HEK293T (cell line): ENCODE data around the gene RBP5.

Source experiments
- ARNT ChIP-seq: fragments of 450-650 bp; IDR thresholded peaks from 2 replicates; pipeline ENCODE4 v1.6.1; 2017; ENCODE audit warnings: mild to moderate bottlenecking
- BHLHE40 ChIP-seq: fragments of 450-650 bp; IDR thresholded peaks from 2 replicates; pipeline ENCODE4 v1.6.1; 2016; ENCODE audit warnings: mild to moderate bottlenecking, moderate library complexity, borderline replicate concordance
- CTBP1 ChIP-seq: fragments of 450-650 bp; IDR thresholded peaks from 2 replicates; pipeline ENCODE4 v1.6.1; 2016; ENCODE audit warnings: borderline replicate concordance
- ELF4 ChIP-seq: fragments of 450-650 bp; IDR thresholded peaks from 2 replicates; pipeline ENCODE4 v1.6.1; 2017; ENCODE audit warnings: antibody characterized with exemption
- FOXA1 ChIP-seq: fragments of 450-650 bp; IDR thresholded peaks from 2 replicates; pipeline ENCODE4 v1.6.1; 2016; ENCODE audit warnings: mild to moderate bottlenecking
- FOXK2 ChIP-seq: fragments of 450-650 bp; IDR thresholded peaks from 2 replicates; pipeline ENCODE4 v1.6.1; 2016; ENCODE audit warnings: mild to moderate bottlenecking
- FOXM1 ChIP-seq: fragments of 450-650 bp; IDR thresholded peaks from 2 replicates; pipeline ENCODE4 v1.6.1; 2017; ENCODE audit warnings: mild to moderate bottlenecking, borderline replicate concordance
- HDGF ChIP-seq: fragments of 450-650 bp; IDR thresholded peaks from 2 replicates; pipeline ENCODE4 v1.6.1; 2017; ENCODE audit warnings: antibody characterized with exemption, borderline replicate concordance
- LEF1 ChIP-seq: fragments of 450-650 bp; IDR thresholded peaks from 2 replicates; pipeline ENCODE4 v1.6.1; 2017; ENCODE audit warnings: mild to moderate bottlenecking, borderline replicate concordance
- NFRKB ChIP-seq: fragments of 450-650 bp; IDR thresholded peaks from 2 replicates; pipeline ENCODE4 v1.6.1; 2016; ENCODE audit warnings: mild to moderate bottlenecking, moderate library complexity
- SP1 ChIP-seq: fragments of 450-650 bp; IDR thresholded peaks from 2 replicates; pipeline ENCODE4 v1.6.1; 2017
- SUZ12 ChIP-seq: fragments of 450-650 bp; IDR thresholded peaks from 2 replicates; pipeline ENCODE4 v1.6.1; 2016; ENCODE audit warnings: mild to moderate bottlenecking
- TARDBP ChIP-seq: fragments of 450-650 bp; IDR thresholded peaks from 2 replicates; pipeline ENCODE4 v1.6.1; 2016
- ZNF384 ChIP-seq: fragments of 450-650 bp; IDR thresholded peaks from 2 replicates; pipeline ENCODE4 v1.6.1; 2016

DNA sequence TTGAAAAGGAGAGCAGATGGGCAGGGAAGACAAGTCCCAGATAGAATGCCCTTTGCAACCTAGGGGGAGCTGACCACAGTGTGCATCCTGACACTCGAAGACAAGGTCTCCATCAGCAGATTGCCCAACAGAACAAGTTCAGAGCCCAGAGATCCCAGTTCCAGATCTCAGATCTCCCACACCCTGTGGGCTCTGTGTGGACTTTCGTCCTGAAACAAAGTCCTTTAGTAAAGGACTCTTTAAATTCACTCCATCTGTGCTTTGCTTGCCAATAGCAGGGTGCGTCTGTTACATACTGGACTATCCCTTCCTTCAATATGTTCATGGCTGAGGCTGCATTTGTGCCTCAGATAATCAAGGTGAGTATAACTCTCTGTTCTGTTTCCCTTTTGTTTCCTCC is 11.0 kb downstream of the RBP5 start:
- no peak for TF ChIP-seq FOXA1
- no peak for TF ChIP-seq NFRKB
- TF ChIP-seq FOXK2 = no peak
- TF ChIP-seq SUZ12 = no peak
- no peak for TF ChIP-seq ELF4
- no peak for TF ChIP-seq BHLHE40
- TF ChIP-seq HDGF = no peak
- no peak for TF ChIP-seq LEF1
- TF ChIP-seq SP1 = no peak
- no peak for TF ChIP-seq ARNT
- no peak for TF ChIP-seq TARDBP
- no peak for TF ChIP-seq FOXM1
- no peak for TF ChIP-seq ZNF384
- no peak for TF ChIP-seq CTBP1
